Measurements from ENCODE around the gene GSTM3.
"Not testable (repeated sequence)": the region's sequence is repeated elsewhere in the genome, so short reads cannot be mapped to it uniquely, and the experiment has no call there.

Gene GSTM3

GRCh38 chr1:109691759-109692158 lies 49.1 kb downstream of the GSTM3 start:
- DNase-seq: no peak

- DNase-seq: no peak
Observed at GRCh38 chr1:109689844-109690405, 50.9 kb downstream of the GSTM3 start.

GRCh38 chr1:109687641-109688499 lies 53.0 kb downstream of the GSTM3 start, which contains the start of gene GSTM1:
Gene GSTM1, plus strand, starts transcription at chr1:109687817. Its CDS starts 57 bp downstream, at chr1:109687874.
- DNase-seq: no peak

GRCh38 chr1:109687109-109687508 lies 53.7 kb downstream of the GSTM3 start:
- DNase-seq: not testable (repeated sequence)

GRCh38 chr1:109685890-109686289 lies 54.9 kb downstream of the GSTM3 start:
- DNase-seq: not testable (repeated sequence)

- not testable (repeated sequence) for DNase-seq
Observed at GRCh38 chr1:109685399-109685798, 55.4 kb downstream of the GSTM3 start.

GRCh38 chr1:109684777-109685176 lies 56.1 kb downstream of the GSTM3 start:
- DNase-seq: not testable (repeated sequence)

Measured in NCI-H526 treated with DMSO at 0.1 percent for 48 hours (cell line).